ENCODE measurements around the gene PRMT2.
A peak's percentile ranks its signal among the peaks of the same experiment; 100 is the strongest.

PRMT2 gene

GRCh38 chr21:46633566-46633965 lies 1.9 kb upstream of the PRMT2 start:
- Histone ChIP-seq H2BK12ac (ENCODE audit: low read length) (no peak overlapping the region), H3K9ac (ENCODE audit: low read length) (no peak overlapping the region), H3K23ac (ENCODE audit: low read length) (no peak overlapping the region), H2AK5ac (ENCODE audit: low read length) (no peak overlapping the region), H3K4me2 (ENCODE audit: low read length) (no peak overlapping the region), H3K27ac (ENCODE audit: low read depth, low read length) (no peak overlapping the region), H4K12ac (ENCODE audit: low read depth, low read length) (no peak overlapping the region), H2BK120ac (ENCODE audit: insufficient read depth, low read length, poor library complexity) (no peak overlapping the region), H3K36me3 (ENCODE audit: control insufficient read depth in 1 of 2, insufficient read depth in 2 of 2, low read length in 2 of 2) (peaks cover 0 to 3% of the 10 kb centered on the region in 2 experiments), H3K79me1 (ENCODE audit: low read length) (peaks cover 8% of the 10 kb centered on the region), H2BK5ac (ENCODE audit: low read depth, low read length, poor library complexity) (no peak overlapping the region), H4K8ac (ENCODE audit: low read depth, low read length) (no peak overlapping the region), H3K14ac (ENCODE audit: low read length) (no peak overlapping the region), H3K4me3 (ENCODE audit: low read depth, low read length) (no peak overlapping the region), H4K91ac (ENCODE audit: low read depth, low read length) (no peak overlapping the region), H3K4me1 (ENCODE audit: control insufficient read depth in 1 of 2, insufficient read depth in 2 of 2, low read length in 2 of 2) (peaks cover 2 to 4% of the 10 kb centered on the region in 2 experiments), H3K18ac (ENCODE audit: low read length) (no peak overlapping the region), H2AFZ (ENCODE audit: insufficient read depth, low read length, poor library complexity) (no peak overlapping the region), H3K79me2 (ENCODE audit: control insufficient read depth, insufficient read depth, low read length, poor library complexity) (peaks cover 5% of the 10 kb centered on the region), H3K9me3 (ENCODE audit: insufficient read depth, low read depth, low read length) (peaks cover 4% of the 10 kb centered on the region), H3K4ac (ENCODE audit: low read depth, low read length) (no peak overlapping the region), H3K27me3 (ENCODE audit: insufficient read depth, low read length) (no peaks in the 10 kb centered on the region)
- DNase-seq, result no peak
- WGBS (ENCODE audit: extremely low coverage, insufficient coverage, insufficient read length), result no CpG with 5 or more reads among the region's 5 CpGs

DNA sequence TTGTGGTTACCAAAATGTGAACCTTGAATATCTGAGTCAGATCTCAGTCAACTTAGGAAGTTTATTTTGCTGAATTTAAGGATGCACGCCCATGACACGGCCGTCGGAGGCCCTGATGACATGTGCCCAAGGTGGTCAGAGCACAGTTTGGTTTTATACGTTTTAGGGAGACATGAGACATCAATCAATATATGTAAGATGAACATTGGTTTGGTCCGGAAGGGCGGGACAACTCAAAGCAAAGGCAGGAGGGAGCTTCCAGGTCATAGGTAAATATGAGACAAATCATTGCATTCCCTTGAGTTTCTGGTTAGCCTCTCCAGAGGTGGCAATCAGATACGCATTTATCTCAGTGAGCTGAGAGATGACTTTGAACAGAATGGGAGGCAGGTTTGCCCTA lies 1.0 kb upstream of the PRMT2 start:
- Histone ChIP-seq H3K4me1 (ENCODE audit: control insufficient read depth in 1 of 2, insufficient read depth in 2 of 2, low read length in 2 of 2) (peaks cover 2 to 4% of the 10 kb centered on the region in 2 experiments), H2BK120ac (ENCODE audit: insufficient read depth, low read length, poor library complexity) (no peak overlapping the region), H3K36me3 (ENCODE audit: control insufficient read depth in 1 of 2, insufficient read depth in 2 of 2, low read length in 2 of 2) (peaks cover 0 to 3% of the 10 kb centered on the region in 2 experiments), H3K4me2 (ENCODE audit: low read length) (peak overlapping the region; percentile 63), H3K27me3 (ENCODE audit: insufficient read depth, low read length) (no peaks in the 10 kb centered on the region), H3K4me3 (ENCODE audit: low read depth, low read length) (no peak overlapping the region), H3K27ac (ENCODE audit: low read depth, low read length) (peak overlapping the region; percentile 68), H2BK12ac (ENCODE audit: low read length) (no peak overlapping the region), H3K4ac (ENCODE audit: low read depth, low read length) (no peak overlapping the region), H2BK5ac (ENCODE audit: low read depth, low read length, poor library complexity) (no peak overlapping the region), H3K79me1 (ENCODE audit: low read length) (peaks cover 8% of the 10 kb centered on the region), H2AFZ (ENCODE audit: insufficient read depth, low read length, poor library complexity) (no peak overlapping the region), H3K23ac (ENCODE audit: low read length) (no peak overlapping the region), H3K79me2 (ENCODE audit: control insufficient read depth, insufficient read depth, low read length, poor library complexity) (peaks cover 5% of the 10 kb centered on the region), H2AK5ac (ENCODE audit: low read length) (no peak overlapping the region), H4K12ac (ENCODE audit: low read depth, low read length) (peak overlapping the region; percentile 14), H3K9me3 (ENCODE audit: insufficient read depth, low read depth, low read length) (no peaks in the 10 kb centered on the region), H4K8ac (ENCODE audit: low read depth, low read length) (peak overlapping the region; percentile 97), H3K9ac (ENCODE audit: low read length) (no peak overlapping the region), H3K18ac (ENCODE audit: low read length) (no peak overlapping the region), H4K91ac (ENCODE audit: low read depth, low read length) (no peak overlapping the region), H3K14ac (ENCODE audit: low read length) (no peak overlapping the region)
- DNase-seq, result peak in 1 of 2 donors; percentile 13
- WGBS (ENCODE audit: extremely low coverage, insufficient coverage, insufficient read length), result no CpG with 5 or more reads among the region's 8 CpGs

- H3K14ac ChIP-seq (ENCODE audit: low read length), result peak overlapping the region; percentile 53
- peaks cover 5% of the 10 kb centered on the region for H3K79me2 ChIP-seq (ENCODE audit: control insufficient read depth, insufficient read depth, low read length, poor library complexity)
- no peaks in the 10 kb centered on the region for H3K27me3 ChIP-seq (ENCODE audit: insufficient read depth, low read length)
- H4K91ac ChIP-seq (ENCODE audit: low read depth, low read length), result peak overlapping the region; percentile 86
- DNase-seq, result peak; percentile 7 to 42
- H4K12ac ChIP-seq (ENCODE audit: low read depth, low read length), result peak overlapping the region; percentile 82
- H3K4ac ChIP-seq (ENCODE audit: low read depth, low read length), result peak overlapping the region; percentile 49
- H3K4me1 ChIP-seq (ENCODE audit: control insufficient read depth in 1 of 2, insufficient read depth in 2 of 2, low read length in 2 of 2), result peaks cover 2 to 4% of the 10 kb centered on the region in 2 experiments
- H3K4me2 ChIP-seq (ENCODE audit: low read length), result peak overlapping the region; percentile 63
- peak overlapping the region; percentile 97 for H4K8ac ChIP-seq (ENCODE audit: low read depth, low read length)
- H3K9me3 ChIP-seq (ENCODE audit: insufficient read depth, low read depth, low read length), result no peaks in the 10 kb centered on the region
- peak overlapping the region; percentile 36 for H2BK120ac ChIP-seq (ENCODE audit: insufficient read depth, low read length, poor library complexity)
- peaks cover 0 to 3% of the 10 kb centered on the region in 2 experiments for H3K36me3 ChIP-seq (ENCODE audit: control insufficient read depth in 1 of 2, insufficient read depth in 2 of 2, low read length in 2 of 2)
- peak overlapping the region; percentile 41 for H3K18ac ChIP-seq (ENCODE audit: low read length)
- H2BK5ac ChIP-seq (ENCODE audit: low read depth, low read length, poor library complexity), result peak overlapping the region; percentile 42
- WGBS (ENCODE audit: extremely low coverage, insufficient coverage, insufficient read length), result no CpG with 5 or more reads among the region's 14 CpGs
- peak overlapping the region; percentile 68 for H3K27ac ChIP-seq (ENCODE audit: low read depth, low read length)
- peak overlapping the region; percentile 26 for H2AK5ac ChIP-seq (ENCODE audit: low read length)
- no peak overlapping the region for H3K9ac ChIP-seq (ENCODE audit: low read length)
- no peak overlapping the region for H3K23ac ChIP-seq (ENCODE audit: low read length)
- peak overlapping the region; percentile 66 for H2AFZ ChIP-seq (ENCODE audit: insufficient read depth, low read length, poor library complexity)
- H3K79me1 ChIP-seq (ENCODE audit: low read length), result peaks cover 8% of the 10 kb centered on the region
- peak overlapping the region; percentile 64 for H3K4me3 ChIP-seq (ENCODE audit: low read depth, low read length)
- H2BK12ac ChIP-seq (ENCODE audit: low read length), result no peak overlapping the region
These were observed 529 bp upstream of the PRMT2 start for GRCh38 chr21:46634966-46635323.

GRCh38 chr21:46636181-46636512 lies 673 bp downstream of the PRMT2 start:
- H3K18ac ChIP-seq (ENCODE audit: low read length), result peak overlapping the region; percentile 64
- peak overlapping the region; percentile 99 for H3K4me2 ChIP-seq (ENCODE audit: low read length)
- H3K9ac ChIP-seq (ENCODE audit: low read length), result peak overlapping the region; percentile 92
- H4K12ac ChIP-seq (ENCODE audit: low read depth, low read length), result no peak overlapping the region
- H4K91ac ChIP-seq (ENCODE audit: low read depth, low read length), result no peak overlapping the region
- no peaks in the 10 kb centered on the region for H3K9me3 ChIP-seq (ENCODE audit: insufficient read depth, low read depth, low read length)
- peak overlapping the region; percentile 18 for H3K14ac ChIP-seq (ENCODE audit: low read length)
- no CpG with 5 or more reads among the region's 8 CpGs for WGBS (ENCODE audit: extremely low coverage, insufficient coverage, insufficient read length)
- H3K79me2 ChIP-seq (ENCODE audit: control insufficient read depth, insufficient read depth, low read length, poor library complexity), result peaks cover 5% of the 10 kb centered on the region
- H3K27ac ChIP-seq (ENCODE audit: low read depth, low read length), result no peak overlapping the region
- H2AFZ ChIP-seq (ENCODE audit: insufficient read depth, low read length, poor library complexity), result peak overlapping the region; percentile 53
- H3K4me1 ChIP-seq (ENCODE audit: control insufficient read depth in 1 of 2, insufficient read depth in 2 of 2, low read length in 2 of 2), result peaks cover 2 to 4% of the 10 kb centered on the region in 2 experiments
- H3K27me3 ChIP-seq (ENCODE audit: insufficient read depth, low read length), result no peaks in the 10 kb centered on the region
- no peak for DNase-seq
- no peak overlapping the region for H2BK120ac ChIP-seq (ENCODE audit: insufficient read depth, low read length, poor library complexity)
- peak overlapping the region; percentile 98 for H3K4me3 ChIP-seq (ENCODE audit: low read depth, low read length)
- no peak overlapping the region for H2BK5ac ChIP-seq (ENCODE audit: low read depth, low read length, poor library complexity)
- peaks cover under 1 to 7% of the 10 kb centered on the region in 2 experiments for H3K36me3 ChIP-seq (ENCODE audit: control insufficient read depth in 1 of 2, insufficient read depth in 2 of 2, low read length in 2 of 2)
- peak overlapping the region; percentile 31 for H4K8ac ChIP-seq (ENCODE audit: low read depth, low read length)
- peak overlapping the region; percentile 42 for H3K4ac ChIP-seq (ENCODE audit: low read depth, low read length)
- H3K23ac ChIP-seq (ENCODE audit: low read length), result no peak overlapping the region
- H2BK12ac ChIP-seq (ENCODE audit: low read length), result no peak overlapping the region
- peak overlapping the region; percentile 69 for H2AK5ac ChIP-seq (ENCODE audit: low read length)
- peaks cover 8% of the 10 kb centered on the region for H3K79me1 ChIP-seq (ENCODE audit: low read length)
